Measurements from ENCODE around the gene CBX3.
"Not testable (repeated sequence)": the region's sequence is repeated elsewhere in the genome, so short reads cannot be mapped to it uniquely, and the experiment has no call there.

Gene CBX3

DNA sequence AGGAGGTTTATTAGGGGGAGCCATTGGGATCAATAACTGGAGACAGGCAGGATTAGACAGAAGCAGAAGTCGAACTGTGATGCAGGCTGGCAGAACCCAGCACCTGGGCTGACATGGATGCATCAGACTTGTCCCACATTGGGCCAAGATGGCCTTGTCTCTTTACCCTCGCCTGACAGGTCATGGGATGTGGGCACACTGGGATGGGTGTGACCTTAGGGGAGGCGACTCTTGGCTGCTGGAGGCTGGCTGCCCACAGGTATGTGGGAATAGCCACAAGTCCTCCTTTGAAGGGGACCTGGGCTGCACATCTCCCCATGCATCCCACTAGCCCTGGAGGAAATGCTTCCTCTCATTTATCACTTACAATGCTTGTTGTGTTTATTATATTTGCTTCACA is 32.3 kb upstream of the CBX3 start:
- H3K4me2 ChIP-seq (ENCODE audit: insufficient read depth, low read length) = no peak overlapping the region
- no peak overlapping the region for H3K9ac ChIP-seq (ENCODE audit: low read depth, low read length)
- DNase-seq (no peak), ATAC-seq (ENCODE audit: insufficient read depth, low read depth) (no peak)
- H4K20me1 ChIP-seq (ENCODE audit: insufficient read depth, low read length) = no peaks in the 10 kb centered on the region
- no peaks in the 10 kb centered on the region for H3K36me3 ChIP-seq (ENCODE audit: insufficient read depth, low read length)
- TF ChIP-seq, protein P1, sequence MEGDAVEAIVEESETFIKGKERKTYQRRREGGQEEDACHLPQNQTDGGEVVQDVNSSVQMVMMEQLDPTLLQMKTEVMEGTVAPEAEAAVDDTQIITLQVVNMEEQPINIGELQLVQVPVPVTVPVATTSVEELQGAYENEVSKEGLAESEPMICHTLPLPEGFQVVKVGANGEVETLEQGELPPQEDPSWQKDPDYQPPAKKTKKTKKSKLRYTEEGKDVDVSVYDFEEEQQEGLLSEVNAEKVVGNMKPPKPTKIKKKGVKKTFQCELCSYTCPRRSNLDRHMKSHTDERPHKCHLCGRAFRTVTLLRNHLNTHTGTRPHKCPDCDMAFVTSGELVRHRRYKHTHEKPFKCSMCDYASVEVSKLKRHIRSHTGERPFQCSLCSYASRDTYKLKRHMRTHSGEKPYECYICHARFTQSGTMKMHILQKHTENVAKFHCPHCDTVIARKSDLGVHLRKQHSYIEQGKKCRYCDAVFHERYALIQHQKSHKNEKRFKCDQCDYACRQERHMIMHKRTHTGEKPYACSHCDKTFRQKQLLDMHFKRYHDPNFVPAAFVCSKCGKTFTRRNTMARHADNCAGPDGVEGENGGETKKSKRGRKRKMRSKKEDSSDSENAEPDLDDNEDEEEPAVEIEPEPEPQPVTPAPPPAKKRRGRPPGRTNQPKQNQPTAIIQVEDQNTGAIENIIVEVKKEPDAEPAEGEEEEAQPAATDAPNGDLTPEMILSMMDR (IDR thresholded peaks at IDR 0.05; ENCODE audit: borderline replicate concordance, extremely low read depth, low read length, poor library complexity, severe bottlenecking) = no peak
- no peak for TF ChIP-seq EZH2 (IDR thresholded peaks at IDR 0.05; ENCODE audit: borderline replicate concordance, low read depth, low read length, severe bottlenecking)
- H3K27ac ChIP-seq (ENCODE audit: low read length) = no peak overlapping the region
- no peaks in the 10 kb centered on the region for H3K4me1 ChIP-seq (ENCODE audit: insufficient read depth, low read length)
- no peaks in the 10 kb centered on the region for H3K9me3 ChIP-seq (ENCODE audit: insufficient read depth, low read length, severe bottlenecking)
- H3K27me3 ChIP-seq (ENCODE audit: insufficient read depth, low read length, poor library complexity) = no peaks in the 10 kb centered on the region
- H3K4me3 ChIP-seq (ENCODE audit: low read depth in 1 of 2, low read length in 2 of 2) = no peak overlapping the region
- H3K79me2 ChIP-seq (ENCODE audit: insufficient read depth, low read length) = no peaks in the 10 kb centered on the region
- H2AFZ ChIP-seq (ENCODE audit: low read depth, low read length) = no peak overlapping the region

DNA sequence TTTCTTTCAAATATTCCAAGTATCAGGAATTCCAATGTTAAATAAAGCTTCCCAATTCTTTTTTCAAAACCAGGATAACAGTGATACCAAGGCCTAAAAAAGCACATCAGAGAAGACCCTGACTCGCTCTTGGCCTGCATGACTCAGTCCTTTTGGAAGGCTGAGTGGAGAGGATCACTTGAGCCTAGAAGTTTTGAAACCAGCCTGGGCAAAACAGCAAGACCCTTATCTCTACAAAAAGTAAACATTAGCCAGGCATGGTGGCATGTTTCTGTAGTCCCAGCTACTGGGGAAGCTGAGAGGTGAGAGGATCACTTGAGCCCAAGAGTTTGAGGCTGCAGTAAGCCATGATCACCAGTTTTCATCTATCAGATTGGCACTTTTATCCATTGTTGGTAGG is 30.9 kb upstream of the CBX3 start:
- Histone ChIP-seq H2AFZ (ENCODE audit: low read depth, low read length) (no peak overlapping the region), H3K9me3 (ENCODE audit: insufficient read depth, low read length, severe bottlenecking) (no peaks in the 10 kb centered on the region), H3K4me1 (ENCODE audit: insufficient read depth, low read length) (no peaks in the 10 kb centered on the region), H4K20me1 (ENCODE audit: insufficient read depth, low read length) (no peaks in the 10 kb centered on the region), H3K9ac (ENCODE audit: low read depth, low read length) (no peak overlapping the region), H3K4me2 (ENCODE audit: insufficient read depth, low read length) (no peak overlapping the region), H3K4me3 (ENCODE audit: low read depth in 1 of 2, low read length in 2 of 2) (no peak overlapping the region), H3K27ac (ENCODE audit: low read length) (no peak overlapping the region), H3K79me2 (ENCODE audit: insufficient read depth, low read length) (no peaks in the 10 kb centered on the region), H3K36me3 (ENCODE audit: insufficient read depth, low read length) (no peaks in the 10 kb centered on the region), H3K27me3 (ENCODE audit: insufficient read depth, low read length, poor library complexity) (no peaks in the 10 kb centered on the region)
- ATAC-seq (ENCODE audit: insufficient read depth, low read depth) (no peak), DNase-seq (no peak)
- TF ChIP-seq, protein P1 (IDR thresholded peaks at IDR 0.05; ENCODE audit: borderline replicate concordance, extremely low read depth, low read length, poor library complexity, severe bottlenecking) = no peak
- no peak for TF ChIP-seq EZH2 (IDR thresholded peaks at IDR 0.05; ENCODE audit: borderline replicate concordance, low read depth, low read length, severe bottlenecking)

DNA sequence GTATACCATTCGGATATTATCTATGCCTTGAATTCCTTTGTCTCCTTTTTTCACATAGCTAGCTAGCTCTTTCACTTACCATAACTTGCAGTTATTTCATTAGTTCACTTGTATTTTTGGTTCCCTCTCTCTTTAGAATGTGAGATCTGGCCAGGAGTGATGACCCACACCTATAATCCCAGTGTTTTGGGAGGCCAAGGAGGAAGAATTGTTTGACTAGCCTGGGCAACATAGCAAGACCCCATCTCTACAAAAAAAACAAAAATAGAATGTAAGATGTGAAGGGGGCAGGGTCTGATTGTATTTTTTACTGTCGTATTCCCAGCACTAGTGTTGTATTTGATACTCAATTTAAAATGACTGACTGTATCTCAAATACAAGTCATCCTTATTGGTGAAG is 29.9 kb upstream of the CBX3 start:
- ATAC-seq (ENCODE audit: insufficient read depth, low read depth) (no peak), DNase-seq (no peak)
- Histone ChIP-seq H3K4me1 (ENCODE audit: insufficient read depth, low read length) (no peaks in the 10 kb centered on the region), H4K20me1 (ENCODE audit: insufficient read depth, low read length) (no peaks in the 10 kb centered on the region), H3K9me3 (ENCODE audit: insufficient read depth, low read length, severe bottlenecking) (no peaks in the 10 kb centered on the region), H3K79me2 (ENCODE audit: insufficient read depth, low read length) (no peaks in the 10 kb centered on the region), H3K9ac (ENCODE audit: low read depth, low read length) (no peak overlapping the region), H3K27ac (ENCODE audit: low read length) (no peak overlapping the region), H3K4me2 (ENCODE audit: insufficient read depth, low read length) (no peak overlapping the region), H2AFZ (ENCODE audit: low read depth, low read length) (no peak overlapping the region), H3K36me3 (ENCODE audit: insufficient read depth, low read length) (no peaks in the 10 kb centered on the region), H3K4me3 (ENCODE audit: low read depth in 1 of 2, low read length in 2 of 2) (no peak overlapping the region), H3K27me3 (ENCODE audit: insufficient read depth, low read length, poor library complexity) (no peaks in the 10 kb centered on the region)
- no peak for TF ChIP-seq EZH2 (IDR thresholded peaks at IDR 0.05; ENCODE audit: borderline replicate concordance, low read depth, low read length, severe bottlenecking)
- TF ChIP-seq, protein P1 (IDR thresholded peaks at IDR 0.05; ENCODE audit: borderline replicate concordance, extremely low read depth, low read length, poor library complexity, severe bottlenecking) = no peak

DNA sequence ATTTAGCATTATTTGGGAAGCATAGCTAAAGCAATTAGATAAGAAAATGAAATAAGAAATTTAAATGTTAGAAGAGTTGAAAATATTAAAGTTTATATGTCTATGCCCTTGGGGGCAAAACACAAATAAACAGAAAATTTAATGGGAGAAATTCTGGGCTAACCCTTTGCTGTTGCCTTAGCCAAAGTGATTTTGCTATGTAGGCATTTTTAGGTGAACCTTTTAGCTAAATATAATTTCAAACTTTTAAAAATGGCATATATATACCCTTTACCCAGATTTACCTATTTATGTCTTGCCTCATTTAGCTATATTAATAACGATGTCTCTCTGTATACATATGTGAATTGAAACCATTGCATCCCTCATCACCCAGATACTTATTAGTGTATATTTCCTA is 29.5 kb upstream of the CBX3 start:
- Histone ChIP-seq H3K27ac (ENCODE audit: low read length) (no peak overlapping the region), H3K9ac (ENCODE audit: low read depth, low read length) (no peak overlapping the region), H3K4me2 (ENCODE audit: insufficient read depth, low read length) (no peak overlapping the region), H4K20me1 (ENCODE audit: insufficient read depth, low read length) (no peaks in the 10 kb centered on the region), H3K4me1 (ENCODE audit: insufficient read depth, low read length) (no peaks in the 10 kb centered on the region), H2AFZ (ENCODE audit: low read depth, low read length) (no peak overlapping the region), H3K27me3 (ENCODE audit: insufficient read depth, low read length, poor library complexity) (no peaks in the 10 kb centered on the region), H3K79me2 (ENCODE audit: insufficient read depth, low read length) (no peaks in the 10 kb centered on the region), H3K9me3 (ENCODE audit: insufficient read depth, low read length, severe bottlenecking) (no peaks in the 10 kb centered on the region), H3K4me3 (ENCODE audit: low read depth in 1 of 2, low read length in 2 of 2) (no peak overlapping the region), H3K36me3 (ENCODE audit: insufficient read depth, low read length) (no peaks in the 10 kb centered on the region)
- ATAC-seq (ENCODE audit: insufficient read depth, low read depth) = no peak
- TF ChIP-seq, protein P1 (IDR thresholded peaks at IDR 0.05; ENCODE audit: borderline replicate concordance, extremely low read depth, low read length, poor library complexity, severe bottlenecking) = no peak
- no peak for TF ChIP-seq EZH2 (IDR thresholded peaks at IDR 0.05; ENCODE audit: borderline replicate concordance, low read depth, low read length, severe bottlenecking)
- no peak for DNase-seq

DNA sequence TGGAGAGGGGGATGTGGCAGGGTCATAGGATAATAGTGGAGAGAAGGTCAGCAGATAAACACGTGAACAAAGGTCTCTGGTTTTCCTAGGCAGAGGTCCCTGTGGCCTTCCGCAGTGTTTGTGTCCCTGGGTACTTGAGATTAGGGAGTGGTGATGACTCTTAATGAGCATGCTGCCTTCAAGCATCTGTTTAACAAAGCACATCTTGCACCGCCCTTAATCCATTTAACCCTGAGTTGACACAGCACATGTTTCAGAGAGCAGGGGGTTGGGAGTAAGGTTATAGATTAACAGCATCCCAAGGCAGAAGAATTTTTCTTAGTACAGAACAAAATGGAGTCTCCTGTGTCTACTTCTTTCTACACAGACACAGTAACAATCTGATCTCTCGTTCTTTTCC is 25.6 kb upstream of the CBX3 start:
- DNase-seq; H3K4me1 ChIP-seq (ENCODE audit: insufficient read depth, low read length); H3K27ac ChIP-seq (ENCODE audit: low read length); ATAC-seq (ENCODE audit: insufficient read depth, low read depth); H3K79me2 ChIP-seq (ENCODE audit: insufficient read depth, low read length); H3K9ac ChIP-seq (ENCODE audit: low read depth, low read length); H3K36me3 ChIP-seq (ENCODE audit: insufficient read depth, low read length); H4K20me1 ChIP-seq (ENCODE audit: insufficient read depth, low read length); H3K9me3 ChIP-seq (ENCODE audit: insufficient read depth, low read length, severe bottlenecking); H3K4me2 ChIP-seq (ENCODE audit: insufficient read depth, low read length); H2AFZ ChIP-seq (ENCODE audit: low read depth, low read length); H3K27me3 ChIP-seq (ENCODE audit: insufficient read depth, low read length, poor library complexity); H3K4me3 ChIP-seq (ENCODE audit: low read depth in 1 of 2, low read length in 2 of 2): not testable (repeated sequence)

Data from DND-41 (cell line).